Measurements from ENCODE around the gene LIN7B. TPM values are rescaled to one million over a fixed set of nuclear protein-coding genes. Genes with fewer than 3 reads are reported as not detected.
"Not testable (repeated sequence)": the region's sequence is repeated elsewhere in the genome, so short reads cannot be mapped to it uniquely, and the experiment has no call there.

Gene LIN7B
- total and polyA plus RNA-seq, 2 experiments from 2014 or later: 1.2 to 10.5 TPM

GRCh38 chr19:49127225-49127624 lies 13.1 kb downstream of the LIN7B start:
- H3K27ac Mint-ChIP-seq; H3K79me2 ChIP-seq (replicated peaks; ENCODE audit: insufficient read depth); H3K9me3 Mint-ChIP-seq; H4K20me1 ChIP-seq (replicated peaks; ENCODE audit: insufficient read depth); H3K36me3 Mint-ChIP-seq (ENCODE audit: low read depth); DNase-seq (ENCODE audit: low spot score); H3K27ac ChIP-seq (ENCODE audit: low read depth); H3K36me3 ChIP-seq (ENCODE audit: insufficient read depth); H2AFZ ChIP-seq; ATAC-seq; H3K9me2 ChIP-seq (ENCODE audit: insufficient read depth); H3F3A ChIP-seq (replicated peaks; ENCODE audit: low read depth); H3K27me3 ChIP-seq (ENCODE audit: insufficient read depth): not testable (repeated sequence)
- H3K4me3 ChIP-seq: peak overlapping the region; percentile 69
- H3K4me2 ChIP-seq: peak overlapping the region; percentile 92
- H3K4me1 ChIP-seq (ENCODE audit: insufficient read depth): peaks cover 14% of the 10 kb centered on the region
- peaks cover 20% of the 10 kb centered on the region for H3K4me1 Mint-ChIP-seq
- H3K4me3 Mint-ChIP-seq: peak overlapping the region; percentile 50; the same call in 1 of the 3 replicates
- peaks cover 14% of the 10 kb centered on the region for H3K27me3 Mint-ChIP-seq (ENCODE audit: insufficient read depth, low read depth, poor library complexity)

DNA sequence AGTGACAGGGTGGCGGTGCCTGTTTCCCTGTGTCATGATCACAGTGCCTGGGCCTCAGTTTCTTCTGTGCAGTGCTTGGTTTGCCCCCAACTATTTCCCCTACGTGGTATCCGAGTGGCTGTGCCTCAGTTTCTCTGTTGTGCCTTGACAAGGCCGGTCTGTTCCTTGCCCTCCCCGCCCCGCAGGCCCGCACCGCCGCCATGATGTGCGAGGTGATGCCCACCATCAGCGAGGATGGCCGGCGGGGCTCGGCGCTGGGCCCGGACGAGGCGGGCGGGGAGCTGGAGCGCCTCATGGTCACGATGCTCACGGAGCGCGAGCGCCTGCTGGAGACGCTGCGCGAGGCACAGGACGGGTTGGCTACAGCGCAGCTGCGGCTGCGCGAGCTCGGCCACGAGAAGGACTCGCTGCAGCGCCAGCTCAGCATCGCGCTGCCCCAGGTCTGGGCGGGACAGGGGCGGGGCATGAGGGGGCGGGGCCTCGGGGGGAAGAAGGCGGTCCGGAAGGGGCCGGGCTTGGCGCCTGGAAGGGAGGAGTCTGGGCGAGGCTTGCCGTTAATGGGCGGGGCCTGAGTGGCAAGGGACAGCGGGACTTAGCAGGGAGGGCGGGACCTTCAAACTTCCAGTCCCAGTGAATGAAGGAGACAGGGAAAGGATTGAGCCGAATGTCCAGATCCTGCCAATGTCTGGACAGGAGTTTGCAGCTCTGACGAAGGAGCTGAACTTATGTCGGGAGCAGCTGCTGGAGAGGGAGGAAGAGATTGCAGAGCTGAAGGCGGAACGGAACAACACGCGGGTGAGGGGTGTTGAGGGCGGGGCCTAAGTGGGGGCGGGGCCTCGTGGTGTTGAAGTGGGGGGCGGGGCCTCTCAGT lies 13.7 kb downstream of the LIN7B start:
- H3K27ac Mint-ChIP-seq: peak overlapping the region; percentile 83; the same call in 1 of the 2 replicates
- peak overlapping the region; percentile 85 for H3K4me3 Mint-ChIP-seq
- Histone ChIP-seq H3K4me1 (ENCODE audit: insufficient read depth) (peaks cover 18% of the 10 kb centered on the region), H3F3A (replicated peaks; ENCODE audit: low read depth) (peaks cover 10% of the 10 kb centered on the region; the same call in 1 of the 2 replicates), H3K27me3 (ENCODE audit: insufficient read depth) (peaks cover 5% of the 10 kb centered on the region; the same call in 1 of the 2 replicates), H2AFZ (peak overlapping the region; percentile 100), H3K4me3 (peak overlapping the region; percentile 69), H3K27ac (ENCODE audit: low read depth) (no peak overlapping the region), H3K36me3 (ENCODE audit: insufficient read depth) (no peaks in the 10 kb centered on the region), H3K79me2 (replicated peaks; ENCODE audit: insufficient read depth) (no peaks in the 10 kb centered on the region), H3K4me2 (peak overlapping the region; percentile 92), H4K20me1 (replicated peaks; ENCODE audit: insufficient read depth) (no peaks in the 10 kb centered on the region), H3K9me2 (ENCODE audit: insufficient read depth) (no peaks in the 10 kb centered on the region)
- H3K27me3 Mint-ChIP-seq (ENCODE audit: insufficient read depth, low read depth, poor library complexity): peaks cover 13% of the 10 kb centered on the region
- H3K9me3 Mint-ChIP-seq: no peaks in the 10 kb centered on the region
- H3K36me3 Mint-ChIP-seq (ENCODE audit: low read depth): no peaks in the 10 kb centered on the region; the same call in 2 of the 3 replicates
- ATAC-seq (peak; percentile 72), DNase-seq (ENCODE audit: low spot score) (peak; percentile 99)
- peaks cover 23% of the 10 kb centered on the region for H3K4me1 Mint-ChIP-seq
- TF ChIP-seq NANOG (IDR thresholded peaks at IDR 0.05; ENCODE audit: borderline replicate concordance) (no peak), CREB1 (CRISPR knock-in tag; IDR thresholded peaks at IDR 0.05; ENCODE audit: low read depth) (peak; percentile 45; the same call in 1 of the 2 replicates), JUNB (IDR thresholded peaks at IDR 0.05; ENCODE audit: unreplicated experiment) (no peak), EZH2 (IDR thresholded peaks at IDR 0.05; ENCODE audit: low read depth, unreplicated experiment) (no peak), POLR2AphosphoS5 (IDR thresholded peaks at IDR 0.05; ENCODE audit: low read depth) (peak; percentile 97), STAT1 (IDR thresholded peaks at IDR 0.05; ENCODE audit: unreplicated experiment) (no peak), CTCF (conservative IDR thresholded peaks at IDR 0.05; ENCODE audit: low read depth in 2 of 2) (no peak)
- TF ChIP-seq, protein P1, sequence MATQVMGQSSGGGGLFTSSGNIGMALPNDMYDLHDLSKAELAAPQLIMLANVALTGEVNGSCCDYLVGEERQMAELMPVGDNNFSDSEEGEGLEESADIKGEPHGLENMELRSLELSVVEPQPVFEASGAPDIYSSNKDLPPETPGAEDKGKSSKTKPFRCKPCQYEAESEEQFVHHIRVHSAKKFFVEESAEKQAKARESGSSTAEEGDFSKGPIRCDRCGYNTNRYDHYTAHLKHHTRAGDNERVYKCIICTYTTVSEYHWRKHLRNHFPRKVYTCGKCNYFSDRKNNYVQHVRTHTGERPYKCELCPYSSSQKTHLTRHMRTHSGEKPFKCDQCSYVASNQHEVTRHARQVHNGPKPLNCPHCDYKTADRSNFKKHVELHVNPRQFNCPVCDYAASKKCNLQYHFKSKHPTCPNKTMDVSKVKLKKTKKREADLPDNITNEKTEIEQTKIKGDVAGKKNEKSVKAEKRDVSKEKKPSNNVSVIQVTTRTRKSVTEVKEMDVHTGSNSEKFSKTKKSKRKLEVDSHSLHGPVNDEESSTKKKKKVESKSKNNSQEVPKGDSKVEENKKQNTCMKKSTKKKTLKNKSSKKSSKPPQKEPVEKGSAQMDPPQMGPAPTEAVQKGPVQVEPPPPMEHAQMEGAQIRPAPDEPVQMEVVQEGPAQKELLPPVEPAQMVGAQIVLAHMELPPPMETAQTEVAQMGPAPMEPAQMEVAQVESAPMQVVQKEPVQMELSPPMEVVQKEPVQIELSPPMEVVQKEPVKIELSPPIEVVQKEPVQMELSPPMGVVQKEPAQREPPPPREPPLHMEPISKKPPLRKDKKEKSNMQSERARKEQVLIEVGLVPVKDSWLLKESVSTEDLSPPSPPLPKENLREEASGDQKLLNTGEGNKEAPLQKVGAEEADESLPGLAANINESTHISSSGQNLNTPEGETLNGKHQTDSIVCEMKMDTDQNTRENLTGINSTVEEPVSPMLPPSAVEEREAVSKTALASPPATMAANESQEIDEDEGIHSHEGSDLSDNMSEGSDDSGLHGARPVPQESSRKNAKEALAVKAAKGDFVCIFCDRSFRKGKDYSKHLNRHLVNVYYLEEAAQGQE (IDR thresholded peaks at IDR 0.05; ENCODE audit: unreplicated experiment): no peak
- TF ChIP-seq, protein P2, sequence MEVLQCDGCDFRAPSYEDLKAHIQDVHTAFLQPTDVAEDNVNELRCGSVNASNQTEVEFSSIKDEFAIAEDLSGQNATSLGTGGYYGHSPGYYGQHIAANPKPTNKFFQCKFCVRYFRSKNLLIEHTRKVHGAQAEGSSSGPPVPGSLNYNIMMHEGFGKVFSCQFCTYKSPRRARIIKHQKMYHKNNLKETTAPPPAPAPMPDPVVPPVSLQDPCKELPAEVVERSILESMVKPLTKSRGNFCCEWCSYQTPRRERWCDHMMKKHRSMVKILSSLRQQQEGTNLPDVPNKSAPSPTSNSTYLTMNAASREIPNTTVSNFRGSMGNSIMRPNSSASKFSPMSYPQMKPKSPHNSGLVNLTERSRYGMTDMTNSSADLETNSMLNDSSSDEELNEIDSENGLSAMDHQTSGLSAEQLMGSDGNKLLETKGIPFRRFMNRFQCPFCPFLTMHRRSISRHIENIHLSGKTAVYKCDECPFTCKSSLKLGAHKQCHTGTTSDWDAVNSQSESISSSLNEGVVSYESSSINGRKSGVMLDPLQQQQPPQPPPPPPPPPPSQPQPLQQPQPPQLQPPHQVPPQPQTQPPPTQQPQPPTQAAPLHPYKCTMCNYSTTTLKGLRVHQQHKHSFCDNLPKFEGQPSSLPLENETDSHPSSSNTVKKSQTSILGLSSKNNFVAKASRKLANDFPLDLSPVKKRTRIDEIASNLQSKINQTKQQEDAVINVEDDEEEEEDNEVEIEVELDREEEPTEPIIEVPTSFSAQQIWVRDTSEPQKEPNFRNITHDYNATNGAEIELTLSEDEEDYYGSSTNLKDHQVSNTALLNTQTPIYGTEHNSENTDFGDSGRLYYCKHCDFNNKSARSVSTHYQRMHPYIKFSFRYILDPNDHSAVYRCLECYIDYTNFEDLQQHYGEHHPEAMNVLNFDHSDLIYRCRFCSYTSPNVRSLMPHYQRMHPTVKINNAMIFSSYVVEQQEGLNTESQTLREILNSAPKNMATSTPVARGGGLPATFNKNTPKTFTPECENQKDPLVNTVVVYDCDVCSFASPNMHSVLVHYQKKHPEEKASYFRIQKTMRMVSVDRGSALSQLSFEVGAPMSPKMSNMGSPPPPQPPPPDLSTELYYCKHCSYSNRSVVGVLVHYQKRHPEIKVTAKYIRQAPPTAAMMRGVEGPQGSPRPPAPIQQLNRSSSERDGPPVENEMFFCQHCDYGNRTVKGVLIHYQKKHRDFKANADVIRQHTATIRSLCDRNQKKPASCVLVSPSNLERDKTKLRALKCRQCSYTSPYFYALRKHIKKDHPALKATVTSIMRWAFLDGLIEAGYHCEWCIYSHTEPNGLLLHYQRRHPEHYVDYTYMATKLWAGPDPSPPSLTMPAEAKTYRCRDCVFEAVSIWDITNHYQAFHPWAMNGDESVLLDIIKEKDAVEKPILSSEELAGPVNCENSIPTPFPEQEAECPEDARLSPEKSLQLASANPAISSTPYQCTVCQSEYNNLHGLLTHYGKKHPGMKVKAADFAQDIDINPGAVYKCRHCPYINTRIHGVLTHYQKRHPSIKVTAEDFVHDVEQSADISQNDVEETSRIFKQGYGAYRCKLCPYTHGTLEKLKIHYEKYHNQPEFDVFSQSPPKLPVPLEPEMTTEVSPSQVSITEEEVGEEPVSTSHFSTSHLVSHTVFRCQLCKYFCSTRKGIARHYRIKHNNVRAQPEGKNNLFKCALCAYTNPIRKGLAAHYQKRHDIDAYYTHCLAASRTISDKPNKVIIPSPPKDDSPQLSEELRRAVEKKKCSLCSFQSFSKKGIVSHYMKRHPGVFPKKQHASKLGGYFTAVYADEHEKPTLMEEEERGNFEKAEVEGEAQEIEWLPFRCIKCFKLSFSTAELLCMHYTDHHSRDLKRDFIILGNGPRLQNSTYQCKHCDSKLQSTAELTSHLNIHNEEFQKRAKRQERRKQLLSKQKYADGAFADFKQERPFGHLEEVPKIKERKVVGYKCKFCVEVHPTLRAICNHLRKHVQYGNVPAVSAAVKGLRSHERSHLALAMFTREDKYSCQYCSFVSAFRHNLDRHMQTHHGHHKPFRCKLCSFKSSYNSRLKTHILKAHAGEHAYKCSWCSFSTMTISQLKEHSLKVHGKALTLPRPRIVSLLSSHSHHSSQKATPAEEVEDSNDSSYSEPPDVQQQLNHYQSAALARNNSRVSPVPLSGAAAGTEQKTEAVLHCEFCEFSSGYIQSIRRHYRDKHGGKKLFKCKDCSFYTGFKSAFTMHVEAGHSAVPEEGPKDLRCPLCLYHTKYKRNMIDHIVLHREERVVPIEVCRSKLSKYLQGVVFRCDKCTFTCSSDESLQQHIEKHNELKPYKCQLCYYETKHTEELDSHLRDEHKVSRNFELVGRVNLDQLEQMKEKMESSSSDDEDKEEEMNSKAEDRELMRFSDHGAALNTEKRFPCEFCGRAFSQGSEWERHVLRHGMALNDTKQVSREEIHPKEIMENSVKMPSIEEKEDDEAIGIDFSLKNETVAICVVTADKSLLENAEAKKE (CRISPR knock-in tag; IDR thresholded peaks at IDR 0.05): no peak

All from GM23338 (cell line).